ENCODE data around the gene TXNDC16. TPM values are rescaled to one million over a fixed set of nuclear protein-coding genes. Genes with fewer than 3 reads are reported as not detected.

Gene TXNDC16
- polyA plus RNA-seq, 1 donor (not counting 4 experiments of a cell fraction or from before 2014, with no cell fraction given), result 1.9 TPM

GRCh38 chr14:52395728-52396127, 156.6 kb downstream of the TXNDC16 start:
- Histone ChIP-seq H3K27ac (ENCODE audit: control insufficient read depth, insufficient read depth, low read length) (no peak overlapping the region), H3K9ac (ENCODE audit: control insufficient read depth, extremely low read depth, insufficient read depth, low read length) (no peak overlapping the region), H3K4me3 (ENCODE audit: control insufficient read depth in 2 of 3, extremely low read depth in 1 of 3, insufficient read depth in 2 of 3, low read depth in 1 of 3, low read length in 3 of 3) (no peak overlapping the region), H3K79me2 (ENCODE audit: control insufficient read depth, insufficient read depth, low read length) (no peaks in the 10 kb centered on the region), H3K9me3 (ENCODE audit: control insufficient read depth, low read depth, low read length) (no peaks in the 10 kb centered on the region), H4K20me1 (ENCODE audit: control insufficient read depth, extremely low read depth, insufficient read depth, low read length) (no peaks in the 10 kb centered on the region), H3K27me3 (ENCODE audit: control insufficient read depth, extremely low read depth, insufficient read depth, low read length) (peaks cover 6% of the 10 kb centered on the region), H3K4me2 (ENCODE audit: control insufficient read depth, extremely low read depth, insufficient read depth, low read depth, low read length) (no peak overlapping the region), H3K4me1 (ENCODE audit: control insufficient read depth, extremely low read depth, insufficient read depth, low read length) (no peaks in the 10 kb centered on the region), H2AFZ (ENCODE audit: control insufficient read depth, low read length) (no peak overlapping the region), H3K9me1 (ENCODE audit: control insufficient read depth, extremely low read depth, insufficient read depth, low read length) (no peaks in the 10 kb centered on the region), H3K36me3 (ENCODE audit: control insufficient read depth in 2 of 2, extremely low read depth in 1 of 2, insufficient read depth in 2 of 2, low read length in 2 of 2) (no peaks in the 10 kb centered on the region)
- FAIRE-seq, result no peak
- no peak for TF ChIP-seq CTCF (optimal IDR thresholded peaks at IDR 0.05 in 1 of 3, IDR thresholded peaks at IDR 0.05 in 1 of 3, conservative IDR thresholded peaks at IDR 0.05 in 1 of 3; ENCODE audit: extremely low read depth in 1 of 3, insufficient read depth in 2 of 3, low read length in 3 of 3)
- TF ChIP-seq EZH2 (IDR thresholded peaks at IDR 0.05; ENCODE audit: low read length), result no peak
- no peak for DNase-seq (ENCODE audit: low read depth, low spot score)
- dilution Hi-C loops (cut with MboI; ENCODE audit: extremely low pct_ligation_motif_present, low sequenced_read_pairs), result no loop called here

- dilution Hi-C loops (cut with MboI; ENCODE audit: extremely low pct_ligation_motif_present, low sequenced_read_pairs), result no loop called here
- no peak for DNase-seq (ENCODE audit: low read depth, low spot score)
Measured at GRCh38 chr14:52391881-52392615, 160.3 kb downstream of the TXNDC16 start.

More at GRCh38 chr14:52391881-52392615, 160.3 kb downstream of the TXNDC16 start:
- Histone ChIP-seq H3K36me3 (ENCODE audit: control insufficient read depth in 2 of 2, extremely low read depth in 1 of 2, insufficient read depth in 2 of 2, low read length in 2 of 2) (no peaks in the 10 kb centered on the region), H3K4me2 (ENCODE audit: control insufficient read depth, extremely low read depth, insufficient read depth, low read depth, low read length) (no peak overlapping the region), H3K4me3 (ENCODE audit: control insufficient read depth in 2 of 3, extremely low read depth in 1 of 3, insufficient read depth in 2 of 3, low read depth in 1 of 3, low read length in 3 of 3) (no peak overlapping the region), H3K9me3 (ENCODE audit: control insufficient read depth, low read depth, low read length) (no peaks in the 10 kb centered on the region), H3K9ac (ENCODE audit: control insufficient read depth, extremely low read depth, insufficient read depth, low read length) (no peak overlapping the region), H2AFZ (ENCODE audit: control insufficient read depth, low read length) (no peak overlapping the region), H3K27me3 (ENCODE audit: control insufficient read depth, extremely low read depth, insufficient read depth, low read length) (peaks cover 6% of the 10 kb centered on the region), H3K9me1 (ENCODE audit: control insufficient read depth, extremely low read depth, insufficient read depth, low read length) (no peaks in the 10 kb centered on the region), H3K27ac (ENCODE audit: control insufficient read depth, insufficient read depth, low read length) (no peak overlapping the region), H3K4me1 (ENCODE audit: control insufficient read depth, extremely low read depth, insufficient read depth, low read length) (no peaks in the 10 kb centered on the region), H3K79me2 (ENCODE audit: control insufficient read depth, insufficient read depth, low read length) (no peaks in the 10 kb centered on the region), H4K20me1 (ENCODE audit: control insufficient read depth, extremely low read depth, insufficient read depth, low read length) (no peaks in the 10 kb centered on the region)
- TF ChIP-seq CTCF (optimal IDR thresholded peaks at IDR 0.05 in 1 of 3, IDR thresholded peaks at IDR 0.05 in 1 of 3, conservative IDR thresholded peaks at IDR 0.05 in 1 of 3; ENCODE audit: extremely low read depth in 1 of 3, insufficient read depth in 2 of 3, low read length in 3 of 3) (no peak), EZH2 (IDR thresholded peaks at IDR 0.05; ENCODE audit: low read length) (no peak)
- no peak for FAIRE-seq

Other genes with a start within 250 kb of the TXNDC16 start
- 0.05 to 0.31 TPM (median 0.28 TPM) in 3 replicates for gene PTGER2, start 238.2 kb downstream of the TXNDC16 start, polyA plus RNA-seq
- 0.03 to 0.11 TPM (median 0.05 TPM) in 3 replicates for gene GPR137C, start 331 bp upstream of the TXNDC16 start, polyA plus RNA-seq
- 86.4 to 131 TPM (median 110 TPM) in 3 replicates for gene ERO1A, start 143.1 kb upstream of the TXNDC16 start, polyA plus RNA-seq
- gene PSMC6, start 154.7 kb upstream of the TXNDC16 start, polyA plus RNA-seq, result 60.6 to 152 TPM (median 78.8 TPM) in 3 replicates
- gene STYX, start 177.7 kb upstream of the TXNDC16 start, polyA plus RNA-seq, result 8.5 to 13.2 TPM (median 9.1 TPM) in 3 replicates
- gene GNPNAT1, start 239.1 kb upstream of the TXNDC16 start, polyA plus RNA-seq, result 22.2 to 45.5 TPM (median 29.6 TPM) in 3 replicates

All from keratinocyte (primary cell).